Tibial artery (tissue), 4 donors: Measurements from ENCODE around the gene CA12.

Experiments used
- DNase-seq, 2 donors: peaks; one replicate each; pipeline ENCODE4 v3.0.0-alpha.2; 2019
- H3K27ac ChIP-seq, 2 donors: fragments of 200-600 bp; sonication (generic) in 1 of 2; 1 replicate in 1 of 2; 2 replicates in 1 of 2; pipeline ENCODE4 v1.5.1; 2018 to 2019; ENCODE audit warnings: mild to moderate bottlenecking in 1 of 2
- H3K27me3 ChIP-seq, 2 donors: fragments of 200-600 bp; sonication (generic) in 1 of 2; one replicate each; pipeline versions ENCODE4 v1.5.1 to v1.6.0; 2016 to 2019
- H3K36me3 ChIP-seq, 3 donors: fragments of 200-600 bp; sonication (generic) in 2 of 3; one replicate each; pipeline ENCODE4 v1.5.1; 2016 to 2019; ENCODE audit warnings: mild to moderate bottlenecking in 2 of 3
- H3K4me1 ChIP-seq, 4 donors: fragments of 200-600 bp; sonication (generic) in 2 of 4; 1 replicate in 3 of 4; 2 replicates in 1 of 4; pipeline ENCODE4 v1.5.1; 2016 to 2019
- H3K4me3 ChIP-seq, 2 donors: fragments of 200-600 bp; sonication (generic) in 1 of 2; 1 replicate in 1 of 2; 2 replicates in 1 of 2; pipeline ENCODE4 v1.5.1; 2018 to 2019; ENCODE audit warnings: mild to moderate bottlenecking in 2 of 2
- H3K9me3 ChIP-seq, 3 donors: fragments of 200-600 bp; sonication (generic) in 1 of 3; one replicate each; pipeline ENCODE4 v1.5.1; 2016 to 2019
- intact Hi-C: fragments of 100-400 bp; cut with DNase I; formaldehyde crosslinking; loops from one replicate; pipeline ENCODE4 v1.15.0; 2023; ENCODE audit warnings: low total_unique reads
- TF ChIP-seq, protein P1 (sequence below), 2 experiments: fragments of 200-600 bp in 1 of 2; fragments of 450-650 bp in 1 of 2; IDR thresholded peaks; one replicate each; pipeline ENCODE4 v1.5.1; 2017 to 2019; ENCODE audit warnings: antibody characterized with exemption in 2 of 2, mild to moderate bottlenecking in 1 of 2, moderate library complexity in 1 of 2

Gene CA12

GRCh38 chr15:63337046-63337445, 44.6 kb downstream of the CA12 start:
- H3K9me3 ChIP-seq, result no peaks in the 10 kb centered on the region
- H3K36me3 ChIP-seq, result no peaks in the 10 kb centered on the region
- no peak overlapping the region for H3K27ac ChIP-seq
- no peaks in the 10 kb centered on the region for H3K27me3 ChIP-seq
- intact Hi-C loops, result no loop called here
- no peak for DNase-seq
- no peak overlapping the region for H3K4me3 ChIP-seq
- TF ChIP-seq, protein P1, sequence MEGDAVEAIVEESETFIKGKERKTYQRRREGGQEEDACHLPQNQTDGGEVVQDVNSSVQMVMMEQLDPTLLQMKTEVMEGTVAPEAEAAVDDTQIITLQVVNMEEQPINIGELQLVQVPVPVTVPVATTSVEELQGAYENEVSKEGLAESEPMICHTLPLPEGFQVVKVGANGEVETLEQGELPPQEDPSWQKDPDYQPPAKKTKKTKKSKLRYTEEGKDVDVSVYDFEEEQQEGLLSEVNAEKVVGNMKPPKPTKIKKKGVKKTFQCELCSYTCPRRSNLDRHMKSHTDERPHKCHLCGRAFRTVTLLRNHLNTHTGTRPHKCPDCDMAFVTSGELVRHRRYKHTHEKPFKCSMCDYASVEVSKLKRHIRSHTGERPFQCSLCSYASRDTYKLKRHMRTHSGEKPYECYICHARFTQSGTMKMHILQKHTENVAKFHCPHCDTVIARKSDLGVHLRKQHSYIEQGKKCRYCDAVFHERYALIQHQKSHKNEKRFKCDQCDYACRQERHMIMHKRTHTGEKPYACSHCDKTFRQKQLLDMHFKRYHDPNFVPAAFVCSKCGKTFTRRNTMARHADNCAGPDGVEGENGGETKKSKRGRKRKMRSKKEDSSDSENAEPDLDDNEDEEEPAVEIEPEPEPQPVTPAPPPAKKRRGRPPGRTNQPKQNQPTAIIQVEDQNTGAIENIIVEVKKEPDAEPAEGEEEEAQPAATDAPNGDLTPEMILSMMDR (IDR thresholded peaks at IDR 0.05), result no peak
- no peaks in the 10 kb centered on the region for H3K4me1 ChIP-seq

GRCh38 chr15:63335543-63336240, 46.0 kb downstream of the CA12 start:
- no peak overlapping the region for H3K27ac ChIP-seq
- no peaks in the 10 kb centered on the region for H3K9me3 ChIP-seq
- no peaks in the 10 kb centered on the region for H3K4me1 ChIP-seq
- no peaks in the 10 kb centered on the region for H3K36me3 ChIP-seq
- H3K4me3 ChIP-seq, result no peak overlapping the region
- intact Hi-C loops, result no loop called here
- DNase-seq, result no peak
- H3K27me3 ChIP-seq, result peaks cover 0 to 2% of the 10 kb centered on the region in 2 donors
- TF ChIP-seq, protein P1 (IDR thresholded peaks at IDR 0.05), result no peak

DNA sequence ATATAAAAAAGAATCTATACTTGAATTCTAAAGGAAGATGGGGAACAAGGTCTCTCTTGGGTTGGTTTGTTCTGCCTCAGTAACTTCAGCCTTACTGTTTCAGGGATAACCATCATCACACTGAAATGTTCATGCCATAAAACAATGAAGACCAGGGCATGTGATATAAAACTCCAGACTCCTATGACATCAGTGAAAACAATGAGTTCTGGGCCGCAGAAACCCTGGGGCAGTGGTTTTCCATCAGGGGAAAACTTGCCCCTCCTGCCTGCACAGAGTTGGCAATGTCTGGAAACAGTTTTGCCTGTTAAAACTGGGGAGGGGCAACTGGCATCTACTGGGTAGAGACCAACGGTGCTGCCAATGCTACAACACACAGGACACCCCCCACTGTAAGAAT, 46.8 kb downstream of the CA12 start:
- peaks cover 0 to 2% of the 10 kb centered on the region in 2 donors for H3K27me3 ChIP-seq
- no peak overlapping the region for H3K27ac ChIP-seq
- H3K36me3 ChIP-seq, result no peaks in the 10 kb centered on the region
- DNase-seq, result no peak
- no peak overlapping the region for H3K4me3 ChIP-seq
- TF ChIP-seq, protein P1 (IDR thresholded peaks at IDR 0.05), result no peak
- intact Hi-C loops, result no loop called here
- no peaks in the 10 kb centered on the region for H3K4me1 ChIP-seq
- H3K9me3 ChIP-seq, result no peaks in the 10 kb centered on the region

- TF ChIP-seq, protein P1 (IDR thresholded peaks at IDR 0.05), result no peak
- Histone ChIP-seq H3K4me3 (no peak overlapping the region), H3K4me1 (no peaks in the 10 kb centered on the region), H3K27me3 (peaks cover 0 to 4% of the 10 kb centered on the region in 2 donors), H3K27ac (no peak overlapping the region), H3K9me3 (no peaks in the 10 kb centered on the region), H3K36me3 (no peaks in the 10 kb centered on the region)
- intact Hi-C loops, result no loop called here
- no peak for DNase-seq
These were observed 49.1 kb downstream of the CA12 start for GRCh38 chr15:63332367-63333124.

DNA sequence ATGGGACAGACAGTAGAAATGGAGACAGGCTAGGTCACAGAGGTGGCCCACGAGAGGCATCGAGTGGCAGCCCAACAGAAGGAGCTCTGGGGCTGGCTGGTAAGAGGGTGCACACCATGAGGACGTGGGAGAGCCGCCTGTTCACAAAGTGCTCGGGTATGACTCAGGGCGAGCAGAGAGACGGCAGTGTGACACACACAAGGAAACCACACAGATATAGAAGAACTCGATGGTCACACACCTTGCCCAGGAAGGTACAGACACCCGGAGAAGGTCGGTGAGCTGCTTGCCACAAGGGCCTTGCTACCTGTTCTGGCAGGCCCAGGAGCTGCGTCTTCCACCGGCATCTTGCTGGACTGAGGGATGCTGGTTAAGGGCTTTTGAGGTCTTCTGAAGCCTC, 50.2 kb downstream of the CA12 start:
- Histone ChIP-seq H3K4me1 (no peaks in the 10 kb centered on the region), H3K9me3 (no peaks in the 10 kb centered on the region), H3K4me3 (no peak overlapping the region), H3K27me3 (peaks cover 0 to 4% of the 10 kb centered on the region in 2 donors), H3K36me3 (no peaks in the 10 kb centered on the region), H3K27ac (no peak overlapping the region)
- intact Hi-C loops, result no loop called here
- TF ChIP-seq, protein P1 (IDR thresholded peaks at IDR 0.05), result no peak
- DNase-seq, result no peak
